Endothelial cell (in vitro differentiated cells): Measurements from ENCODE around the gene SLC8A3. TPM values are rescaled to one million over a fixed set of nuclear protein-coding genes. Genes with fewer than 3 reads are reported as not detected.

Experiments
- DNase-seq: peaks from one replicate; pipeline ENCODE4 v3.0.0; 2021; ENCODE audit warnings: low spot score
- H3K27ac Mint-ChIP-seq: one replicate; pipeline ENCODE4 v1.8.0; 2021; ENCODE audit warnings: mixed read lengths, inconsistent platforms; ENCODE audit not compliant: unreplicated experiment
- H3K27me3 Mint-ChIP-seq: one replicate; pipeline ENCODE4 v1.8.0; 2021; ENCODE audit warnings: mild to moderate bottlenecking, moderate library complexity, mixed read lengths, inconsistent platforms; ENCODE audit not compliant: unreplicated experiment
- H3K36me3 Mint-ChIP-seq: one replicate; pipeline ENCODE4 v1.8.0; 2021; ENCODE audit warnings: mild to moderate bottlenecking, low read depth, mixed read lengths, inconsistent platforms; ENCODE audit not compliant: unreplicated experiment
- H3K4me1 Mint-ChIP-seq: one replicate; pipeline ENCODE4 v1.8.0; 2021; ENCODE audit warnings: mild to moderate bottlenecking, mixed read lengths, inconsistent platforms; ENCODE audit not compliant: unreplicated experiment
- H3K4me3 Mint-ChIP-seq: one replicate; pipeline ENCODE4 v1.8.0; 2021; ENCODE audit warnings: mild to moderate bottlenecking, mixed read lengths, inconsistent platforms; ENCODE audit not compliant: unreplicated experiment
- H3K9me3 Mint-ChIP-seq: one replicate; pipeline ENCODE4 v1.8.0; 2021; ENCODE audit warnings: mixed read lengths, inconsistent platforms; ENCODE audit not compliant: unreplicated experiment
- total RNA-seq: library from RNA; stranded (reverse); fragmentation: NEBNext Ultra II Directional; extraction: Animal tissue kit (Norgen Biotek cat#: 25700); gene quantifications from one replicate; pipeline ENCODE4 v1.2.1, GENCODE V29; 2021; ENCODE audit not compliant: unreplicated experiment
- TF ChIP-seq, protein P1 (sequence below): fragments of 200-600 bp; sonication (generic); IDR thresholded peaks from one replicate; pipeline ENCODE4 v1.5.0; 2021; ENCODE audit warnings: antibody characterized with exemption; ENCODE audit not compliant: unreplicated experiment

SLC8A3 gene
- total RNA-seq, 1 donor from 2014 or later = 0.13 TPM

DNA sequence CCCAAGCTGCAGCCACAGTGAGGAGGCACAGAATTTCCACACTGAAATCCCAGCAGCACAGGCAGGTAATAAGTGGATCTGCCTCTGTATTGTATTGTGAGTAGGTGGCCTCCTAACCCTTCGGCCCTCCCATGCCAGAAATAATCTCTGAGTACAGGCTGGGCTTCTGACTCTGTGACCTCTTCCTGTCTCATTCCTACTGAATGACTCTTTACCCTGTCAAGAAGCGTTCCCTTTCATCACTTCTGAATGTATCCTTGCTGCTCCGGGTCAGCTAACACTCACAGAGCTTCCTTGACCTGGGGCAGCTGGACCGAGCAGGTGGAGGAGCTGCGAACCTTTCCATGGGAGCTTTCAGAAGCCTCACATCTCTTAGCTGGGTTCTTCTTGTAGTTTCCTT, 119.6 kb downstream of the SLC8A3 start:
- H3K36me3 Mint-ChIP-seq = no peaks in the 10 kb centered on the region
- TF ChIP-seq, protein P1, sequence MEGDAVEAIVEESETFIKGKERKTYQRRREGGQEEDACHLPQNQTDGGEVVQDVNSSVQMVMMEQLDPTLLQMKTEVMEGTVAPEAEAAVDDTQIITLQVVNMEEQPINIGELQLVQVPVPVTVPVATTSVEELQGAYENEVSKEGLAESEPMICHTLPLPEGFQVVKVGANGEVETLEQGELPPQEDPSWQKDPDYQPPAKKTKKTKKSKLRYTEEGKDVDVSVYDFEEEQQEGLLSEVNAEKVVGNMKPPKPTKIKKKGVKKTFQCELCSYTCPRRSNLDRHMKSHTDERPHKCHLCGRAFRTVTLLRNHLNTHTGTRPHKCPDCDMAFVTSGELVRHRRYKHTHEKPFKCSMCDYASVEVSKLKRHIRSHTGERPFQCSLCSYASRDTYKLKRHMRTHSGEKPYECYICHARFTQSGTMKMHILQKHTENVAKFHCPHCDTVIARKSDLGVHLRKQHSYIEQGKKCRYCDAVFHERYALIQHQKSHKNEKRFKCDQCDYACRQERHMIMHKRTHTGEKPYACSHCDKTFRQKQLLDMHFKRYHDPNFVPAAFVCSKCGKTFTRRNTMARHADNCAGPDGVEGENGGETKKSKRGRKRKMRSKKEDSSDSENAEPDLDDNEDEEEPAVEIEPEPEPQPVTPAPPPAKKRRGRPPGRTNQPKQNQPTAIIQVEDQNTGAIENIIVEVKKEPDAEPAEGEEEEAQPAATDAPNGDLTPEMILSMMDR = no peak

DNA sequence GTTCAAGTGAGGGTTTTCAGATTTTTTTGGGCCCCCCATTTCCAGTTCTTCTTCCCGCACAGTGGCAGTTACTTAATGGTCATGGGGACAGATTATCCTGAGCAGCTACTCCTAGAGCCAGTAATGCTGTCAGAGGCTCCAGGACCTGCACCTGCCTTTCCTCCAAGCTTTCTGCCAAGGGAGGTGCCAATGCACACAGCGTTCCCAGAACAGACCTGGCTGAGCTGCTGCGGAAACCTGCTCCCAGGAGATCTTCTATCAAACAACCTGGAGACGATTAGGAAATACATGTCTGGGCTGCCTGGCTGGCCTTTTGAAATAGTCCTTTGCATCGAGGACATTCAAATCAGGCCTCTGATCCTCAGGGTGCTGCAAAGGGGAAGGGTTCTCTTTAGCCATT, 120.9 kb downstream of the SLC8A3 start:
- Mint-ChIP-seq H3K36me3 (no peaks in the 10 kb centered on the region), H3K27ac (no peak overlapping the region), H3K9me3 (no peaks in the 10 kb centered on the region), H3K4me1 (no peaks in the 10 kb centered on the region), H3K27me3 (peaks cover 2% of the 10 kb centered on the region), H3K4me3 (no peak overlapping the region)
- no peak for DNase-seq
- TF ChIP-seq, protein P1 = no peak

More for the DNA sequence above, 119.6 kb downstream of the SLC8A3 start:
- H3K9me3 Mint-ChIP-seq = no peaks in the 10 kb centered on the region
- H3K27ac Mint-ChIP-seq = no peak overlapping the region
- no peaks in the 10 kb centered on the region for H3K4me1 Mint-ChIP-seq
- DNase-seq = no peak
- peaks cover 4% of the 10 kb centered on the region for H3K27me3 Mint-ChIP-seq
- no peak overlapping the region for H3K4me3 Mint-ChIP-seq

GRCh38 chr14:70064136-70064865, 124.5 kb downstream of the SLC8A3 start:
- H3K4me3 Mint-ChIP-seq = no peak overlapping the region
- H3K36me3 Mint-ChIP-seq = no peaks in the 10 kb centered on the region
- TF ChIP-seq, protein P1 = no peak
- H3K4me1 Mint-ChIP-seq = no peaks in the 10 kb centered on the region
- no peak for DNase-seq
- no peaks in the 10 kb centered on the region for H3K27me3 Mint-ChIP-seq
- no peaks in the 10 kb centered on the region for H3K9me3 Mint-ChIP-seq
- H3K27ac Mint-ChIP-seq = no peak overlapping the region

GRCh38 chr14:70061108-70061507, 127.6 kb downstream of the SLC8A3 start:
- no peak overlapping the region for H3K27ac Mint-ChIP-seq
- DNase-seq = no peak

DNA sequence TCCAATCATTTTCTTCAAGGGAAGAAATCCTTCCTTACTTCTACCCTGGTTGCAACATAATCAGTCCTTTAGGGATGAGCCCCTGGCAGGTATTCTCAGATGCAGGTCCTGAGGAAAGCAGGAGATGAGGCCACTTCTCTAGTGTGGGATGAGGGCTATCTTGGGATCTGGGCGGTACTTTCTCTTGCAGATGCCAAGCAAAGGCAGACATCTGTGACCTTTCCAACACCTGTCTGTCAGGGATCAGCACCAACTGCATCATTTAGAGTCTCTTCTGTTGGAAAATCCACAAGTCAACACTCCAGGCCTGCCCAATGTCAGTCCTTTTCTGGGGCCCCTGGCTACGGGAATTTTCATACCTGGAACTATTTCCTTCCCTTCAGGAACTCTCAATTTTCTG, 129.2 kb downstream of the SLC8A3 start:
- H3K4me1 Mint-ChIP-seq = no peaks in the 10 kb centered on the region
- no peaks in the 10 kb centered on the region for H3K27me3 Mint-ChIP-seq
- DNase-seq = no peak
- H3K4me3 Mint-ChIP-seq = no peak overlapping the region
- TF ChIP-seq, protein P1 = no peak
- no peaks in the 10 kb centered on the region for H3K36me3 Mint-ChIP-seq
- no peak overlapping the region for H3K27ac Mint-ChIP-seq
- H3K9me3 Mint-ChIP-seq = no peaks in the 10 kb centered on the region

More at GRCh38 chr14:70061108-70061507, 127.6 kb downstream of the SLC8A3 start:
- TF ChIP-seq, protein P1 = no peak
- H3K4me3 Mint-ChIP-seq = no peak overlapping the region
- H3K27me3 Mint-ChIP-seq = no peaks in the 10 kb centered on the region
- H3K4me1 Mint-ChIP-seq = no peaks in the 10 kb centered on the region
- no peaks in the 10 kb centered on the region for H3K9me3 Mint-ChIP-seq
- no peaks in the 10 kb centered on the region for H3K36me3 Mint-ChIP-seq
